SHP77 (cell line): ENCODE results near the gene LARP4.
A peak's percentile ranks its signal among the peaks of the same experiment; 100 is the strongest.
"Not testable (repeated sequence)": the region's sequence is repeated elsewhere in the genome, so short reads cannot be mapped to it uniquely, and the experiment has no call there.

Source experiments
- DNase-seq, 2 experiments: peaks; one replicate each; lab custom pipeline; 2025; lab: John Stamatoyannopoulos, UW

Gene LARP4

DNA sequence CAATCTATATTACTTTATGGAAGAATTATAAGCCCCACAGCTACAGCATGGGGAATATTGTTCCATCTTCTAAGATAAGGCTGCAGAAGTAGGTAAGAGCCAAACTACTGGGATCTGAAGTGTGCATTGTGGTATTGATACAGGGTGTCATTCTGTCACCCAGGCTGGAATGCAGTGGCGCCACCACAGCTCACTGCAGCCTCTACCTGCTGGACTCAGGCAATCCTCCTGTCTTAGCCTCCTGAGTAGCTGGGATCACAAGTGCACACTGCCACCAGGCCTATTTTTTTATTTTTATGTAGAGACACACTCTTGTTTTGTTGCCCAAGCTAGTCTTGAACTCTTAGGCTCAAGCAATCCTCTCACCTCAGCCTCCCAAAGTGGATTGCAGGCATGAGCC lies 82.8 kb downstream of the LARP4 start:
- no peak for DNase-seq

- DNase-seq, result no peak
Observed at GRCh38 chr12:50488801-50489200, 88.1 kb downstream of the LARP4 start.

- DNase-seq, result not testable (repeated sequence)
Observed at GRCh38 chr12:50498119-50498518, 97.4 kb downstream of the LARP4 start.

DNA sequence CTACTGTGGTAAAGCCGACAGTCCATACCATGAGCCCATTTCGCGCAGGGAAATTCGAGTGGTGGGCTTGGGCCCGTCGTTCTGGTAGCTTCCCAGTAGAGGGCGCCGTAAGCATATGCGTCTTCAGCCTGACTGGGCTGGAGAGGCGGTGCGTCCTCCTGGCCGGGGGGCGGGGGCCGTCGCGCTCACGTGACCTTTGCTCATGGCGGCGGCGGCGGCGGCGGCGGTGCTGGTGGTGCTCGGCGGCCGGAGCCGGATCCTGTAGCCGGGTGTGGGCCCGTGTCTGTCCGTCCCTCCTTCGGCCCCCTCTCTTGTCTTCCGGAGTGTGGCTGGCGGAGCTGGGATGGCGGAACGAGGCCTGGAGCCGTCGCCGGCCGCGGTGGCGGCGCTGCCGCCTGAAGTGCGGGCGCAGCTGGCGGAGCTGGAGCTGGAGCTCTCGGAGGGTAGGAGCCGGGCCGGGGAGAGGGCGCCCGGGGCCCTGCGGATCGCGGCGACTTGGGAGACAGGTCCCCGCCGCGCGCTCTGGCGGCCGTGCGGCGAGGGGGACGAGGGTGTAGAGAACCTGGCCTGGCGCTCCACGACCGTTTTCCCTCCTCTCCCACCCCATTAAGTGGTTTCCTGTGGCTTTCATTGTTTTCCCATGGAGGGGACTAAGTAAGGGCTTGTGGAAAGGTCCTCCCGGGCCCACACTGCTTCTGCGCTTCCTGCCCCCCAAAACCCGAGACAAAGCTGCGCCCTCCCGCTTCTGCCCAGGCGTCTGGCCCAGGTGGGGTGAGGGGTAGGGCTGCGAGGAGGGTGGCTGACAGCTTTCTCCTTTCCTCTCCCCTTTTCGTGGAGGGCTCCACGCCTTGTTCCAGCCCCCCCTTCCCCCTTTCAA lies 104.4 kb downstream of the LARP4 start, which contains the start of gene DIP2B:
DIP2B (plus strand) TSS at position 188 of the 877 bp plus-strand sequence; CDS start at position 344, 156 bp downstream.
- peak; percentile 81 to 87 for DNase-seq

DNA sequence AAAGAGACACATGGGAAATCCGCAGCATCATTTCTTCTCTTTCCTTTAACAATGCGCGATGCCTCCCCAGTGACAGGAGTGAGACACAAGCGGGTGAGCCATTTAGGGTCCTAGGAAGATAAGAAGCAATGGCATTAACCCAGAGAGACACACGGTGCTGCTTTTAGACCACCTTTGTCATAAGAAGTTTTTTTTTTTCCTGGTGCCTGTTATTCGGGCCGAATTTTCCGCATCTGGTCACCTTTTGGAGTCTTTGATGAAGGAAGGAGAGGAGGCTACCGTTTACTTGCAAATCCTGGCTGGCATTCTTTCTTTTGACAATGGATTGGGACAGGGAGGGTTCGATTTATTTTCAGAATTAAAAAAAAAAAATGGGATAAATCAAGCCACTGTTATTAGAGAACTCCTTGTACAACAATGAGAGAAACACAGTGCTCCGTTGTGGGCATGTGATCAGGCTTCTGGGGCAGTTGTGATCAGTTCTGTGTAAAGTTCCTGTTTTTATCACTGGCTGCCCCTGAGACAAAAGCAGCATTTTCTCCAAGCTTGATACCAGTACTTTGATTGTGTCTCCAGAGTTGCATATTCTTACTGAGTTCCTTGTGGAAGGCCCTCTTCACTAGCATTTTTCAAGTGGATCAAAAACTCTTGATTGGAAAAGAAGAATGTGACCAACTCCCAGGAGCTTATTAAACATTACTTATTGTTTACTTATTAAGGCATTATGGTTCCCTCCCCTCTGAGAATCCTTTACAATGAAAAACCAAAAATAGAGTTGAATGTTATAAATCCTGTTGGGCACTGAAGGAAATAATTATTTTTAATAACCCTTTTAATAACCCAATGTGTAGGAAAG lies 105.2 kb downstream of the LARP4 start:
- no peak for DNase-seq

DNA sequence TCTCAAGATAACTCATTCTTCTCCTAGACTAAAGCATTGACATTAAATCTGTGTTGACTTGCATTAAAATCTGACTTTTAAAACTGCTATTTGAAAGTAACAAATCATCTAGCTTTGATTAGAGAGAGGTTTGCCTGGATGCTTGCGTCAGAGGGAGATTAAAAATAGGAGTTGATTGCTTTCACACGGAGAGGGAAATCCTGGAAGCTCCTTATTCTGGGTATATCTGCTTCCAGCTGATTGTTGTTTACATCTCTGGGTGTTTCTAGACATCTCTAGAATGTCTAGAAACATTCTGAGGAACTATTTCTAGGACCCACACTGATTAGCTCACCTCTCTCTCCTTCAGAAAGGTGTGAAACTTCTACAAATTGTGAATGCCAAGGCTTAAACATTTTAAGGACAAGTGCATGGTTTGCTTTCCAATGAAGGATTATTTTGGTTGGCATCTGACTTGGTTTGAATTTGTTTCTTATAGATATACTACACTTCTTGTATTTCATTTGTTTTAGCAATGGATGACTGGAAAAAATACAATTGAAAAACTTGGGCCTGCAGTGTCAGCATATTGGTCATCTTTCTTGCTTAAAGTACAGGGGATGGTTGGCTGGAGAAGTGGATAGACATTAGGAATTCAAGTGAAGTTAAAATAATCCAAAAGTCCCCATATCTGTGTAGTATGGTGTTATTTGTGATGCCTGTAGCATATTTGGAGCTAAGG lies 106.2 kb downstream of the LARP4 start:
- DNase-seq, result no peak

GRCh38 chr12:50507474-50507838 lies 106.8 kb downstream of the LARP4 start:
- DNase-seq, result no peak

GRCh38 chr12:50507930-50508329 lies 107.2 kb downstream of the LARP4 start:
- DNase-seq, result no peak

- no peak for DNase-seq
Observed at GRCh38 chr12:50508414-50508813, 107.7 kb downstream of the LARP4 start.

- no peak for DNase-seq
Observed at GRCh38 chr12:50508970-50509663, 108.4 kb downstream of the LARP4 start.

DNA sequence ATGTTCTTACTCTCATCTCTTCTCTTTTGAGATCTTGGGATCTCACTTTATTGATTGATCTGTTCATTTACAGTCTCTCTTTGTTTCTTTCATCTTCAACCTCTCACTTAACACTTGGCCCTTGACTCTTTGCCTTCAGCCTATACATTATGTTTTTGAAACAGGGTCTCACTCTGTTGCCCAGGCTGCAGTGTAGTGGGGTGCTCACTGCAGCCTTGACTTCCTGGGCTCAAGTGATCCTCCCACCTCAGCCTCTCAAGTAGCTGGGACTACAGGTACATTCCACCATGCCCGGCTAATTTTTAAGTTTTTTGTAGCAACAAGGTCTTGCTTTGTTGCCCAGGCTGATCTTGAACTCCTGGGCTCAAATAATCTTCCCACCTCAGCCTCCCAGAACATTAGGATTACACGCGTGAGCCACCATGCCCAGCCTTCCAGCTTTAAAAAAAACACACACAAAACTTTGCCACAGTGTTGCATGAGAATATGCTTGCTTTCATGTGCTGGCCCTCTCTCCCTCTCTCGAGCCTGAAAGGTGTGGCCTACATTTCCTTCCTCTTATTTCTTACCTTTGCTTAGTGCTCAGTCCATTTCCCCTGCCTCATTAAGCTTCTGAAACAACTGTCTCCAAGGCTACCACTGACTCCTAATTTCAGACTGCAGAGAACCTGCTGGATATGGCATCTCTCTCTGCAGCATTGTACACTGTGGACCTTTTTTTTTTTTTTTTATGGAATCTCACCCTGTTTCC lies 114.0 kb downstream of the LARP4 start:
- no peak for DNase-seq

DNA sequence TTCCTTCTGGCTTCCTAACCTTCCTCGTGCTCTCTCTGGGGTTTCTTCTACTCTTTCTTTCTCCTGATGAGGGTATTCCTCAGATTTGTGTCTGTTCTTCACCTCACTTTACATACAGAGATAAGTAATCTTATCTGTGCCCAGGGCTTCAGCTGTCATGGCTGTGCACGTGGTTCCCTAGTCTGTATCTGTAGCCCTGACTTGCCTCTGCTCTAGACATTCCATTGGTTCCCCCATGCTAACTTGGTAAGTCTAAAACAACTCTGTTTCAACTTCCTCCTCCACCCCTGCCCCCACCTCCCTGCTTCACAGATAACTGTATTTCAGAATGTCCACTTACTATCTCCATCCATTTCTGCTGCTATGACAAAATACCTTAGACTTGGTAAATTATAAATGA lies 114.9 kb downstream of the LARP4 start:
- no peak for DNase-seq

GRCh38 chr12:50517421-50518048 lies 116.8 kb downstream of the LARP4 start:
- no peak for DNase-seq

- no peak for DNase-seq
Observed at GRCh38 chr12:50518090-50518489, 117.4 kb downstream of the LARP4 start.

GRCh38 chr12:50519353-50519752 lies 118.7 kb downstream of the LARP4 start:
- no peak for DNase-seq

GRCh38 chr12:50520416-50521207 lies 119.9 kb downstream of the LARP4 start:
- DNase-seq, result no peak

DNA sequence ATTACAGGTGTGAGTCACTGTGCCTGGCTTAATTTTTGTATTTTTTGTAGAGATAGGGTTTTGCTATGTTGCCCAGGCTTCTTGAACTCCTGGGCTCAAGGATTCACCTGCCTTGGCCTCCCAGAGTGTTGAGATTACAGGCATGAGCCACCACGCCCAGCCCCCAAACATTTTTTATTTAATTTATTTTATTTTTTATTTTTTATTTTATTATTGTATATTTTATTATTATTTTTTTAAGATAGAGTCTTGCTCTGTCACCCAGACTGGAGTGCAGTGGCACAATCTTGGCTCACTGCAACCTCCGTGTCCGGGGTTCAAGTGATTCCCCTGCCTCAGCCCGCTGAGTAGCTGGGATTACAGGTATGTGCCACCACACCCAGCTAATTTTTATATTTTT lies 121.1 kb downstream of the LARP4 start:
- not testable (repeated sequence) for DNase-seq

- no peak for DNase-seq
Observed at GRCh38 chr12:50523772-50524171, 123.1 kb downstream of the LARP4 start.

DNA sequence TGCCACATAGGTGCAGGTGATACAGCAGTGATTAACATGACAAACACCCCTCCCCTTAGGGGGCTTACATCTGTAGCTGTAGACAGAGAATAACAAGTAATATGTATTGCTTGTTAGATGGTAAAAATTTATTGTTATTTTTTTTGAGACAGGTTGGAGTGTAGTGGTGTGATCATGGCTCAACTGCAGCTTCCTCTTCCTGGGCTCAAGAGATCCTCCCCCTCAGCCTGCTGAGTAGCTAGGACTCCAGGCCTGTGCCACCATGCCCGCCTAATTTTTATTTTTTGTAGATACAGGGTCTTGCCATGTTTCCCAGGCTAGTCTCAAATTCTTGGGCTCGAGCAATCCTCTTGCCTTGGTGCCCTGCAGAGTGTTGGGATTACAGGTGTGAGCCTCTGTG lies 123.9 kb downstream of the LARP4 start:
- DNase-seq, result no peak

- no peak for DNase-seq
Observed at GRCh38 chr12:50525422-50525821, 124.7 kb downstream of the LARP4 start.
